Activated B cell treated with CpG ODN at 0.5 μM for 24 hours (primary cell): ENCODE measurements around the gene DNASE1L3. TPM values are rescaled to one million over a fixed set of nuclear protein-coding genes. Genes with fewer than 3 reads are reported as not detected.

Source experiments
- ATAC-seq: fragments of 200-7000 bp; cut with Tn5 transposase; one replicate; pipeline ENCODE4 v1.10.0; 2021; ENCODE audit warnings: low read depth, mild to moderate bottlenecking, moderate library complexity
- CTCF ChIA-PET: fragments of 350-600 bp; sonication (Branson Sonifier 250); formaldehyde crosslinking; loops from one replicate; lab custom pipeline; 2021; ENCODE audit warnings: antibody characterized with exemption; lab: Charles Lee
- POLR2A ChIA-PET: fragments of 350-600 bp; sonication (Branson Sonifier 250); formaldehyde crosslinking; loops from one replicate; lab custom pipeline; 2021; ENCODE audit warnings: antibody characterized with exemption; lab: Charles Lee
- DNase-seq: peaks from one replicate; pipeline ENCODE4 v3.0.0; 2022
- H3K27ac Mint-ChIP-seq: one replicate; pipeline ENCODE4 v1.8.0; 2020; ENCODE audit warnings: mixed read lengths
- H3K27me3 Mint-ChIP-seq: one replicate; pipeline ENCODE4 v1.8.0; 2021; ENCODE audit warnings: mixed read lengths
- H3K36me3 Mint-ChIP-seq: one replicate; pipeline ENCODE4 v1.8.0; 2021; ENCODE audit warnings: low read depth, mixed read lengths
- H3K4me1 Mint-ChIP-seq: one replicate; pipeline ENCODE4 v1.8.0; 2021; ENCODE audit warnings: mixed read lengths
- H3K4me3 Mint-ChIP-seq: one replicate; pipeline ENCODE4 v1.8.0; 2020; ENCODE audit warnings: mild to moderate bottlenecking, mixed read lengths
- H3K9me3 Mint-ChIP-seq: one replicate; pipeline ENCODE4 v1.8.0; 2020; ENCODE audit warnings: mixed read lengths
- CTCF ChIP-seq: fragments of 200-600 bp; IDR thresholded peaks from one replicate; pipeline ENCODE4 v1.8.0; 2022; ENCODE audit warnings: antibody characterized with exemption, mild to moderate bottlenecking
- intact Hi-C: fragments of 100-400 bp; cut with micrococcal nuclease; formaldehyde crosslinking; loops from one replicate; pipeline ENCODE4 v1.15.1; 2024
- total RNA-seq: library from RNA; stranded (reverse); gene quantifications from 2 replicates; pipeline ENCODE4 v1.2.3, GENCODE V29; 2022

DNASE1L3 gene
- total RNA-seq, 1 donor from 2014 or later = 8.1 TPM

- Mint-ChIP-seq H3K27me3 (no peaks in the 10 kb centered on the region), H3K4me3 (no peak overlapping the region), H3K36me3 (peaks cover 12% of the 10 kb centered on the region), H3K9me3 (no peaks in the 10 kb centered on the region), H3K4me1 (no peaks in the 10 kb centered on the region), H3K27ac (no peak overlapping the region)
- ChIA-PET POLR2A (no interaction called here), CTCF (no interaction called here)
- intact Hi-C loops = loop anchor here (5.0 to 10.0 kb wide), 3 partner anchors 306 to 996 kb away; no protein-coding TSS in a partner anchor
- TF ChIP-seq CTCF = no peak
- DNase-seq (no peak), ATAC-seq (no peak)
Measured at GRCh38 chr3:58171126-58171525, 39.6 kb downstream of the DNASE1L3 start.

- ATAC-seq (no peak), DNase-seq (no peak)
- intact Hi-C loops = loop anchor here (5.0 to 10.0 kb wide), 3 partner anchors 306 to 996 kb away; no protein-coding TSS in a partner anchor
- Mint-ChIP-seq H3K36me3 (peaks cover 15% of the 10 kb centered on the region), H3K4me3 (no peak overlapping the region), H3K27ac (no peak overlapping the region), H3K4me1 (no peaks in the 10 kb centered on the region), H3K9me3 (no peaks in the 10 kb centered on the region), H3K27me3 (no peaks in the 10 kb centered on the region)
- no peak for TF ChIP-seq CTCF
- POLR2A ChIA-PET = no interaction called here
- CTCF ChIA-PET = no interaction called here
Measured at GRCh38 chr3:58170376-58170775, 40.4 kb downstream of the DNASE1L3 start.

- ATAC-seq (no peak), DNase-seq (no peak)
- Mint-ChIP-seq H3K27ac (no peak overlapping the region), H3K9me3 (no peaks in the 10 kb centered on the region), H3K27me3 (no peaks in the 10 kb centered on the region), H3K4me1 (no peaks in the 10 kb centered on the region), H3K36me3 (peaks cover 19% of the 10 kb centered on the region), H3K4me3 (no peak overlapping the region)
- TF ChIP-seq CTCF = no peak
- intact Hi-C loops = no loop called here
- ChIA-PET CTCF (no interaction called here), POLR2A (no interaction called here)
Measured at GRCh38 chr3:58169371-58169770, 41.4 kb downstream of the DNASE1L3 start.

- intact Hi-C loops = no loop called here
- DNase-seq = no peak
- peaks cover 25% of the 10 kb centered on the region for H3K36me3 Mint-ChIP-seq
- no peaks in the 10 kb centered on the region for H3K4me1 Mint-ChIP-seq
- no peak overlapping the region for H3K27ac Mint-ChIP-seq
- ChIA-PET CTCF (interaction anchor here (3.4 kb wide), 1 partner anchor 9 kb away, joined by 23 read pairs; no protein-coding TSS in a partner anchor), POLR2A (no interaction called here)
- no peak overlapping the region for H3K4me3 Mint-ChIP-seq
- ATAC-seq = no peak
- no peak for TF ChIP-seq CTCF
- no peaks in the 10 kb centered on the region for H3K27me3 Mint-ChIP-seq
- no peaks in the 10 kb centered on the region for H3K9me3 Mint-ChIP-seq
Measured at GRCh38 chr3:58168498-58168897, 42.3 kb downstream of the DNASE1L3 start.

GRCh38 chr3:58167431-58168351 is 43.1 kb downstream of the DNASE1L3 start:
- TF ChIP-seq CTCF = no peak
- intact Hi-C loops = no loop called here
- ChIA-PET CTCF (interaction anchor here (1.0 to 3.4 kb wide), 5 partner anchors 9 to 160 kb away, joined by 3 to 23 read pairs (median 3); no protein-coding TSS in a partner anchor), POLR2A (no interaction called here)
- Mint-ChIP-seq H3K4me3 (no peak overlapping the region), H3K9me3 (no peaks in the 10 kb centered on the region), H3K4me1 (no peaks in the 10 kb centered on the region), H3K36me3 (peaks cover 30% of the 10 kb centered on the region), H3K27me3 (no peaks in the 10 kb centered on the region), H3K27ac (no peak overlapping the region)
- DNase-seq (peak; percentile 31), ATAC-seq (peak; percentile 83)
